ENCODE measurements around the gene INPP5B. TPM values are rescaled to one million over a fixed set of nuclear protein-coding genes. Genes with fewer than 3 reads are reported as not detected.

INPP5B gene
- total RNA-seq, 1 donor from 2014 or later = 21.2 TPM

GRCh38 chr1:37849480-37849879 lies 97.4 kb downstream of the INPP5B start:
- Mint-ChIP-seq H3K27ac (ENCODE audit: unreplicated experiment) (no peak overlapping the region), H3K27me3 (ENCODE audit: low read depth) (no peaks in the 10 kb centered on the region), H3K9me3 (ENCODE audit: low read depth) (no peaks in the 10 kb centered on the region), H3K36me3 (ENCODE audit: low read depth) (no peaks in the 10 kb centered on the region), H3K4me1 (ENCODE audit: low read depth) (peaks cover 19% of the 10 kb centered on the region), H3K4me3 (ENCODE audit: unreplicated experiment) (no peak overlapping the region)
- DNase-seq (ENCODE audit: low spot score) = no peak
- TF ChIP-seq CTCF (IDR thresholded peaks at IDR 0.05) = no peak

- Mint-ChIP-seq H3K27ac (ENCODE audit: unreplicated experiment) (no peak overlapping the region), H3K4me3 (ENCODE audit: unreplicated experiment) (no peak overlapping the region), H3K4me1 (ENCODE audit: low read depth) (peaks cover 12% of the 10 kb centered on the region), H3K9me3 (ENCODE audit: low read depth) (no peaks in the 10 kb centered on the region), H3K36me3 (ENCODE audit: low read depth) (no peaks in the 10 kb centered on the region), H3K27me3 (ENCODE audit: low read depth) (no peaks in the 10 kb centered on the region)
- no peak for TF ChIP-seq CTCF (IDR thresholded peaks at IDR 0.05)
- no peak for DNase-seq (ENCODE audit: low spot score)
These were observed 100.1 kb downstream of the INPP5B start for GRCh38 chr1:37846647-37847339.

GRCh38 chr1:37845786-37846185 lies 101.1 kb downstream of the INPP5B start:
- Mint-ChIP-seq H3K4me1 (ENCODE audit: low read depth) (peaks cover 12% of the 10 kb centered on the region), H3K9me3 (ENCODE audit: low read depth) (no peaks in the 10 kb centered on the region), H3K27me3 (ENCODE audit: low read depth) (no peaks in the 10 kb centered on the region), H3K4me3 (ENCODE audit: unreplicated experiment) (no peak overlapping the region), H3K36me3 (ENCODE audit: low read depth) (no peaks in the 10 kb centered on the region), H3K27ac (ENCODE audit: unreplicated experiment) (peak overlapping the region; percentile 20)
- no peak for DNase-seq (ENCODE audit: low spot score)
- no peak for TF ChIP-seq CTCF (IDR thresholded peaks at IDR 0.05)

GRCh38 chr1:37845049-37845646 lies 101.7 kb downstream of the INPP5B start:
- Mint-ChIP-seq H3K36me3 (ENCODE audit: low read depth) (no peaks in the 10 kb centered on the region), H3K4me3 (ENCODE audit: unreplicated experiment) (no peak overlapping the region), H3K4me1 (ENCODE audit: low read depth) (peaks cover 12% of the 10 kb centered on the region), H3K27me3 (ENCODE audit: low read depth) (no peaks in the 10 kb centered on the region), H3K27ac (ENCODE audit: unreplicated experiment) (peak overlapping the region; percentile 20), H3K9me3 (ENCODE audit: low read depth) (no peaks in the 10 kb centered on the region)
- TF ChIP-seq CTCF (IDR thresholded peaks at IDR 0.05) = no peak
- no peak for DNase-seq (ENCODE audit: low spot score)

GRCh38 chr1:37844536-37844935 lies 102.3 kb downstream of the INPP5B start:
- H3K36me3 Mint-ChIP-seq (ENCODE audit: low read depth) = peaks cover 4% of the 10 kb centered on the region
- no peak overlapping the region for H3K27ac Mint-ChIP-seq (ENCODE audit: unreplicated experiment)
- H3K27me3 Mint-ChIP-seq (ENCODE audit: low read depth) = no peaks in the 10 kb centered on the region
- no peaks in the 10 kb centered on the region for H3K9me3 Mint-ChIP-seq (ENCODE audit: low read depth)
- H3K4me1 Mint-ChIP-seq (ENCODE audit: low read depth) = peaks cover 12% of the 10 kb centered on the region
- H3K4me3 Mint-ChIP-seq (ENCODE audit: unreplicated experiment) = no peak overlapping the region
- no peak for DNase-seq (ENCODE audit: low spot score)
- TF ChIP-seq CTCF (IDR thresholded peaks at IDR 0.05) = no peak

Measured in chondrocyte (in vitro differentiated cells).